ENCODE results near the gene CASZ1. TPM values are rescaled to one million over a fixed set of nuclear protein-coding genes. Genes with fewer than 3 reads are reported as not detected.

CASZ1 gene
- total RNA-seq, 4 donors from 2014 or later, result 39.1 to 215 (median 115) TPM

DNA sequence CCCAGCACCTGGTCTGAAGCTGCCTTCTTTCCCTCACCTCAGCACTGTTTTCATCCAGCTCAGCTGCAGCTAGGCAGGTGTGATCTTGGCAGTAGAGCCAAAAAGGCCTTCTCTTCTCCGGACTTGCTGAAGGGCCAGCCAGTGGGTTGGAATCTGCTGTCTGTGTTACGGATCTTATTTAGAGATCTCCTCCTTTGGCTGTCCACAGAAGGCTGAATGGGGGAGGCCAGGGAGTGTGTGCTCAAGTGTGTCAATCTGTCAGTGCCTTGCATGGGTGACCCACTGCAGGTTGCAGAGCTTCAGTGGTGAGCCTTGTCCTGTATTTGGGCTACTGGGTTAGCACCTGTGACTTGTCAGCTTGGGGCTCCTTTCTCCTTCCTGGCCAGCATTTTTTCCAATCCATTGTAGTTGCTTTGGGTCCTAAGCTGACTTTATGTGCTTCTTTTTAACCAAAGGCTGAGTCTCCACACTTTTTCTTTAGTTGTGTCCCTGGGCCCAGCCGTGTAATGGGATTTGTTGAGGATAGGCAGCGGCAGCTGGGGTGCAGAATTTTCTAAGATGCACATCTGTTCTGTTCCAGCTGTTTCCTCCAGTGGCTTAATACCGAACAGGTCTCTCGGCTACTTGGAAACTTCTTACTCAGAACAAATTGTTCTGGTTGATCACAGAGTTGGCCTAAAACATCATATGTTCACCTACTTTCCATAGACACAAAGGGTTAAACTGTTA, 194.9 kb downstream of the CASZ1 start:
- no peaks in the 10 kb centered on the region for H3K4me1 ChIP-seq
- H3K36me3 ChIP-seq, result no peaks in the 10 kb centered on the region
- 93 to 95% methylated on average over 4 to 6 of the region's 6 CpGs for WGBS, 2 donors (ENCODE audit: low coverage in 1 of 2)
- intact Hi-C loops (cut with DNase I; ENCODE audit: low total_unique reads) (no loop called here), in situ Hi-C loops (cut with MboI; ENCODE audit: low pct_ligation_motif_present in 1 of 4, low pct_unique_long_range_greater_than_20kb in 1 of 4, low sequenced_read_pairs in 3 of 4) (no loop called here)
- no peak for DNase-seq
- H3K27me3 ChIP-seq, result no peaks in the 10 kb centered on the region
- H3K27ac ChIP-seq, result no peak overlapping the region
- TF ChIP-seq POLR2A (IDR thresholded peaks at IDR 0.05) (no peak), POLR2AphosphoS5 (IDR thresholded peaks at IDR 0.05) (no peak), EP300 (IDR thresholded peaks at IDR 0.05; ENCODE audit: low read depth) (no peak)
- TF ChIP-seq, protein P1, sequence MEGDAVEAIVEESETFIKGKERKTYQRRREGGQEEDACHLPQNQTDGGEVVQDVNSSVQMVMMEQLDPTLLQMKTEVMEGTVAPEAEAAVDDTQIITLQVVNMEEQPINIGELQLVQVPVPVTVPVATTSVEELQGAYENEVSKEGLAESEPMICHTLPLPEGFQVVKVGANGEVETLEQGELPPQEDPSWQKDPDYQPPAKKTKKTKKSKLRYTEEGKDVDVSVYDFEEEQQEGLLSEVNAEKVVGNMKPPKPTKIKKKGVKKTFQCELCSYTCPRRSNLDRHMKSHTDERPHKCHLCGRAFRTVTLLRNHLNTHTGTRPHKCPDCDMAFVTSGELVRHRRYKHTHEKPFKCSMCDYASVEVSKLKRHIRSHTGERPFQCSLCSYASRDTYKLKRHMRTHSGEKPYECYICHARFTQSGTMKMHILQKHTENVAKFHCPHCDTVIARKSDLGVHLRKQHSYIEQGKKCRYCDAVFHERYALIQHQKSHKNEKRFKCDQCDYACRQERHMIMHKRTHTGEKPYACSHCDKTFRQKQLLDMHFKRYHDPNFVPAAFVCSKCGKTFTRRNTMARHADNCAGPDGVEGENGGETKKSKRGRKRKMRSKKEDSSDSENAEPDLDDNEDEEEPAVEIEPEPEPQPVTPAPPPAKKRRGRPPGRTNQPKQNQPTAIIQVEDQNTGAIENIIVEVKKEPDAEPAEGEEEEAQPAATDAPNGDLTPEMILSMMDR (IDR thresholded peaks at IDR 0.05), result no peak
- no peaks in the 10 kb centered on the region for H3K9me3 ChIP-seq
- no peak overlapping the region for H3K4me3 ChIP-seq

GRCh38 chr1:10599194-10599861, 197.1 kb downstream of the CASZ1 start:
- 57 to 80% methylated on average over 2 to 6 of the region's 6 CpGs for WGBS, 2 donors (ENCODE audit: low coverage in 1 of 2)
- Histone ChIP-seq H3K36me3 (no peaks in the 10 kb centered on the region), H3K9me3 (no peaks in the 10 kb centered on the region), H3K4me1 (no peaks in the 10 kb centered on the region), H3K27ac (no peak overlapping the region), H3K4me3 (no peak overlapping the region), H3K27me3 (no peaks in the 10 kb centered on the region)
- no peak for DNase-seq
- intact Hi-C loops (cut with DNase I; ENCODE audit: low total_unique reads) (no loop called here), in situ Hi-C loops (cut with MboI; ENCODE audit: low pct_ligation_motif_present in 1 of 4, low pct_unique_long_range_greater_than_20kb in 1 of 4, low sequenced_read_pairs in 3 of 4) (no loop called here)
- TF ChIP-seq POLR2AphosphoS5 (IDR thresholded peaks at IDR 0.05) (no peak), POLR2A (IDR thresholded peaks at IDR 0.05) (no peak), EP300 (IDR thresholded peaks at IDR 0.05; ENCODE audit: low read depth) (no peak)

DNA sequence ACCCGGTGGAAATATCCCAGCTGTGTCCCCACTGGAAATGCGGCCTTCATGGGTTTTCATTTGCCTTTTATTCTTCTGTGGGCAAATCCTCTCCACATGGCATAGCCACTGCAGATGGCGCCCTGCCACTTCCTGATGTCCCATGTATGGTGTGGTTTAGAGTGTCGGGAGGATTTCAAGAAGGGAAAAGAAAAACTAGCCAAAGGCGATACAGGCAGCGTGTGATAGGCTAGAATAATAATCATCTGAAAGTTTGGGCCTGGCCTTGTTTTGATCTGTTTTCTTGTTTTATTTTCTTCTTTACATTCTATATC, 198.1 kb downstream of the CASZ1 start:
- Histone ChIP-seq H3K36me3 (no peaks in the 10 kb centered on the region), H3K9me3 (no peaks in the 10 kb centered on the region), H3K27ac (no peak overlapping the region), H3K4me3 (no peak overlapping the region), H3K27me3 (no peaks in the 10 kb centered on the region), H3K4me1 (no peaks in the 10 kb centered on the region)
- intact Hi-C loops (cut with DNase I; ENCODE audit: low total_unique reads) (no loop called here), in situ Hi-C loops (cut with MboI; ENCODE audit: low pct_ligation_motif_present in 1 of 4, low pct_unique_long_range_greater_than_20kb in 1 of 4, low sequenced_read_pairs in 3 of 4) (no loop called here)
- 83 to 86% methylated on average over 6 of the region's 6 CpGs for WGBS, 2 donors (ENCODE audit: low coverage in 1 of 2)
- DNase-seq, result no peak
- TF ChIP-seq POLR2AphosphoS5 (IDR thresholded peaks at IDR 0.05) (no peak), POLR2A (IDR thresholded peaks at IDR 0.05) (no peak), EP300 (IDR thresholded peaks at IDR 0.05; ENCODE audit: low read depth) (no peak)
- TF ChIP-seq, protein P1 (IDR thresholded peaks at IDR 0.05), result no peak

- no peaks in the 10 kb centered on the region for H3K36me3 ChIP-seq
- H3K9me3 ChIP-seq, result no peaks in the 10 kb centered on the region
- H3K27ac ChIP-seq, result no peak overlapping the region
- DNase-seq, result no peak
- in situ Hi-C loops (cut with MboI; ENCODE audit: low pct_ligation_motif_present in 1 of 4, low pct_unique_long_range_greater_than_20kb in 1 of 4, low sequenced_read_pairs in 3 of 4), result no loop called here
- 95 to 100% methylated on average over 6 to 13 of the region's 13 CpGs for WGBS, 2 donors (ENCODE audit: low coverage in 1 of 2)
- H3K27me3 ChIP-seq, result no peaks in the 10 kb centered on the region
- H3K4me3 ChIP-seq, result no peak overlapping the region
- peaks cover 0 to 4% (median 0%) of the 10 kb centered on the region in 4 donors for H3K4me1 ChIP-seq
- no peak for TF ChIP-seq POLR2AphosphoS5 (IDR thresholded peaks at IDR 0.05)
- intact Hi-C loops (cut with DNase I; ENCODE audit: low total_unique reads), result no loop called here
Observed at GRCh38 chr1:10597492-10598388, 198.7 kb downstream of the CASZ1 start.

GRCh38 chr1:10596780-10597179, 199.7 kb downstream of the CASZ1 start:
- H3K27ac ChIP-seq, result no peak overlapping the region
- TF ChIP-seq, protein P1 (IDR thresholded peaks at IDR 0.05), result no peak
- TF ChIP-seq POLR2AphosphoS5 (IDR thresholded peaks at IDR 0.05) (no peak), POLR2A (IDR thresholded peaks at IDR 0.05) (no peak), EP300 (IDR thresholded peaks at IDR 0.05; ENCODE audit: low read depth) (no peak)
- no peak for DNase-seq
- H3K9me3 ChIP-seq, result no peaks in the 10 kb centered on the region
- no peaks in the 10 kb centered on the region for H3K36me3 ChIP-seq
- in situ Hi-C loops (cut with MboI; ENCODE audit: low pct_ligation_motif_present in 1 of 4, low pct_unique_long_range_greater_than_20kb in 1 of 4, low sequenced_read_pairs in 3 of 4) (no loop called here), intact Hi-C loops (cut with DNase I; ENCODE audit: low total_unique reads) (no loop called here)
- 66 to 78% methylated on average over 2 to 6 of the region's 6 CpGs for WGBS, 2 donors (ENCODE audit: low coverage in 1 of 2)
- H3K27me3 ChIP-seq, result no peaks in the 10 kb centered on the region
- H3K4me3 ChIP-seq, result no peak overlapping the region
- peaks cover 0 to 4% (median 0%) of the 10 kb centered on the region in 4 donors for H3K4me1 ChIP-seq
